Type B pancreatic cell (in vitro differentiated cells): Measurements from ENCODE around the gene ABLIM1. TPM values are rescaled to one million over a fixed set of nuclear protein-coding genes. Genes with fewer than 3 reads are reported as not detected.

ENCODE experiments used
- DNase-seq: peaks from one replicate; pipeline ENCODE4 v3.0.0; 2021; ENCODE audit warnings: mixed read lengths; ENCODE audit not compliant: unreplicated experiment; ENCODE audit errors: extremely low spot score
- H3K27ac Mint-ChIP-seq: 2 replicates; pipeline ENCODE4 v1.8.0; 2021; ENCODE audit warnings: mild to moderate bottlenecking, mixed read lengths
- H3K27me3 Mint-ChIP-seq: 2 replicates; pipeline ENCODE4 v1.8.0; 2021; ENCODE audit warnings: mixed read lengths
- H3K36me3 Mint-ChIP-seq: 2 replicates; pipeline ENCODE4 v1.8.0; 2021; ENCODE audit warnings: mixed read lengths
- H3K4me1 Mint-ChIP-seq: one replicate; pipeline ENCODE4 v1.8.0; 2021; ENCODE audit warnings: mixed read lengths; ENCODE audit not compliant: unreplicated experiment
- H3K4me3 Mint-ChIP-seq: 2 replicates; pipeline ENCODE4 v1.8.0; 2021; ENCODE audit warnings: mild to moderate bottlenecking, mixed read lengths
- H3K9me3 Mint-ChIP-seq: 2 replicates; pipeline ENCODE4 v1.8.0; 2021; ENCODE audit warnings: mixed read lengths
- CTCF ChIP-seq: fragments of 200-600 bp; sonication (generic); conservative IDR thresholded peaks from 2 replicates; pipeline ENCODE4 v1.5.0; 2021; ENCODE audit warnings: antibody characterized with exemption, mild to moderate bottlenecking
- total RNA-seq: library from RNA; stranded (reverse); gene quantifications from 2 replicates; pipeline ENCODE4 v1.2.1, GENCODE V29; 2021; ENCODE audit warnings: low replicate concordance

ABLIM1 gene
- total RNA-seq, 1 donor from 2014 or later: 77.7 TPM

GRCh38 chr10:114491933-114492332, 166.1 kb downstream of the ABLIM1 start:
- no peak overlapping the region for H3K27ac Mint-ChIP-seq

DNA sequence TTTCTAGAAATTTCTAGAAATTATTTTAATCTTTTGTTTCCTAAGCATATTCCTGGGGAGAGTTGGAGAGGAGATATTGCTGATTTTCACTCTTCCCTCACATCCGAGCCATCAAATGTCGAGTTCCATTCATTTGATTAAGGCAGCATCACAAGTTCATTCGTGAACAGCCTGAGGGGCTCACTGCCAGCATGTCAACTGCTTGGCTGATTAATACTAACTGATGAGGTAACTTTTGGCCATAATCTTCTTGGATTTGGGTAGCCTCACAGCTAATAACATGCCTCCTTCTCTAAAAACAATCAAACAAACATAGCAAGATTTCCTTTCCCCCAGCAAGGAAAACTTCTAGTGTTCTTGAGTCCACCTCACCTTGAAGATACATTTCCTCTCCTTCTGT, 166.7 kb downstream of the ABLIM1 start:
- Mint-ChIP-seq H3K9me3 (no peaks in the 10 kb centered on the region), H3K36me3 (peaks cover 38% of the 10 kb centered on the region), H3K27ac (no peak overlapping the region), H3K27me3 (no peaks in the 10 kb centered on the region), H3K4me1 (peaks cover 40% of the 10 kb centered on the region), H3K4me3 (no peak overlapping the region)
- no peak for DNase-seq
- no peak for TF ChIP-seq CTCF

More at GRCh38 chr10:114491933-114492332, 166.1 kb downstream of the ABLIM1 start:
- Mint-ChIP-seq H3K4me3 (no peak overlapping the region), H3K27me3 (no peaks in the 10 kb centered on the region), H3K4me1 (peaks cover 36% of the 10 kb centered on the region), H3K36me3 (peaks cover 34% of the 10 kb centered on the region), H3K9me3 (no peaks in the 10 kb centered on the region)
- no peak for TF ChIP-seq CTCF
- DNase-seq: no peak

DNA sequence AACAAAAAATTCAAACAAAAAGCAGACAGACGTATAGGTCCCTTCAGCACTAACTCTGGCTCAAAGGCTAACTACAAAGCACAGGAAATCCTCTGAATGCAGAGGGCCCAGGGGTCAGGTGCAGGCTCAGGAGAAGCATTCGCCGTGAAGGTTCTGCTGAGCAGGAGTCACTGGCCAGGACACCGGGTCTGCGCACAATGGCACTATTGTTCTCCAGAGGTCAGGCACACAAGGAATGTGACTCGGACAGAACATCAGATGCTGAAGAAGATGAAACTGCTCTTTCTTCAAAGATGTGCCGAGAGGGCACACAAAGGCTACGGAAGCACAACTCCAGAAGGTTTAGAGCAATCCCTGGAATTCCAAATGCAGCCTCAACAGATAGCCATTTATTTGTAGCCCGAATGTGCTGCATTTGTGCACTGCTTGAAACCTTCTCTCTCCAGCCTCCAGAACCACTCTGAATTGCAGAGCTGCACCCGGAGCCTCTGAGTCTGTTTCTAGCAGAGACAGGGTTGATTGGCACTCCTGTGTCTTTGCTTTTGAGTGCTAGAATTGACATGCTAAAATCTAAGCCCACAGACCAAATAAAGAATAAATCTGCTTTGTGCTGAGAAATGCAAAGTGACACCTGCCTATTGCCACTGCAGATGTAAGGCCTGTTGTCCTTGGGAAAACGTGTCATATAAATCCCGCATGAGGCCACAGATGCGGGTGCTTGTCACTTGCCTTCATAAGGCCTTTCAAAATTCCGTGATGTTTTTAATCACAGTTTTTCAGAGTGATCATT, 168.4 kb downstream of the ABLIM1 start:
- Mint-ChIP-seq H3K9me3 (no peaks in the 10 kb centered on the region), H3K27ac (peak overlapping the region; percentile 34), H3K4me1 (peaks cover 47% of the 10 kb centered on the region), H3K27me3 (no peaks in the 10 kb centered on the region), H3K36me3 (peaks cover 39% of the 10 kb centered on the region), H3K4me3 (peak overlapping the region; percentile 54)
- no peak for TF ChIP-seq CTCF
- no peak for DNase-seq

- H3K27ac Mint-ChIP-seq: no peak overlapping the region
- no peak for DNase-seq
Observed at GRCh38 chr10:114487815-114488536, 170.1 kb downstream of the ABLIM1 start.

More at GRCh38 chr10:114487815-114488536, 170.1 kb downstream of the ABLIM1 start:
- Mint-ChIP-seq H3K4me3 (no peak overlapping the region), H3K9me3 (no peaks in the 10 kb centered on the region), H3K36me3 (peaks cover 42% of the 10 kb centered on the region), H3K4me1 (peaks cover 47% of the 10 kb centered on the region), H3K27me3 (no peaks in the 10 kb centered on the region)
- TF ChIP-seq CTCF: no peak
